Stimulated activated CD4-positive, alpha-beta T cell treated with anti-CD3 and anti-CD28 coated beads, TNF-alpha, amount 100 ng/mL, for 48 hours (primary cell): ENCODE data around the gene FHAD1.
"Not testable (repeated sequence)": the region's sequence is repeated elsewhere in the genome, so short reads cannot be mapped to it uniquely, and the experiment has no call there.

Experiments used
- DNase-seq, 3 donors: peaks; one replicate each; pipeline ENCODE4 v3.0.0-alpha.2; 2020; ENCODE audit warnings: low read depth in 3 of 3

The FHAD1 gene

GRCh38 chr1:15276691-15277446, 29.8 kb downstream of the FHAD1 start:
- DNase-seq = no peak

- no peak for DNase-seq
Measured at GRCh38 chr1:15277447-15277838, 30.4 kb downstream of the FHAD1 start.

GRCh38 chr1:15277933-15278332, 30.9 kb downstream of the FHAD1 start:
- DNase-seq = no peak

- DNase-seq = no peak
Measured at GRCh38 chr1:15279576-15280230, 32.7 kb downstream of the FHAD1 start.

- DNase-seq = no peak
Measured at GRCh38 chr1:15280416-15280815, 33.4 kb downstream of the FHAD1 start.

GRCh38 chr1:15282038-15282437, 35.0 kb downstream of the FHAD1 start:
- DNase-seq = no peak

GRCh38 chr1:15282810-15283474, 35.9 kb downstream of the FHAD1 start:
- DNase-seq = no peak

GRCh38 chr1:15283526-15283925, 36.5 kb downstream of the FHAD1 start:
- DNase-seq = no peak

- DNase-seq = no peak
Measured at GRCh38 chr1:15286452-15286851, 39.4 kb downstream of the FHAD1 start.

GRCh38 chr1:15287035-15287979, 40.3 kb downstream of the FHAD1 start:
- no peak for DNase-seq

- no peak for DNase-seq
Measured at GRCh38 chr1:15288173-15288926, 41.3 kb downstream of the FHAD1 start.

GRCh38 chr1:15289251-15289651, 42.2 kb downstream of the FHAD1 start:
- DNase-seq = no peak

GRCh38 chr1:15290382-15290781, 43.4 kb downstream of the FHAD1 start:
- peak in 1 of 3 donors; percentile 14 for DNase-seq

GRCh38 chr1:15295696-15296095, 48.7 kb downstream of the FHAD1 start:
- DNase-seq = no peak

- DNase-seq = no peak
Measured at GRCh38 chr1:15296585-15297321, 49.7 kb downstream of the FHAD1 start.

- DNase-seq = not testable (repeated sequence)
Measured at GRCh38 chr1:15297975-15298374, 51.0 kb downstream of the FHAD1 start.

GRCh38 chr1:15299179-15299578, 52.2 kb downstream of the FHAD1 start:
- no peak for DNase-seq

- DNase-seq = no peak
Measured at GRCh38 chr1:15299806-15300205, 52.8 kb downstream of the FHAD1 start.

GRCh38 chr1:15303935-15304334, 56.9 kb downstream of the FHAD1 start:
- DNase-seq = no peak
